Mucosa of descending colon (tissue), 3 donors: ENCODE results near the gene ITIH1. TPM values are rescaled to one million over a fixed set of nuclear protein-coding genes. Genes with fewer than 3 reads are reported as not detected.

ENCODE experiments used
- ATAC-seq: fragments of 200-7000 bp; cut with Tn5 transposase; one replicate; pipeline ENCODE4 v1.9.1; 2020; ENCODE audit warnings: mild to moderate bottlenecking, moderate library complexity
- DNase-seq, 3 donors: peaks; one replicate each; pipeline ENCODE4 v3.0.0-alpha.2; 2020
- H3K36me3 ChIP-seq: fragments of 200-600 bp; one replicate; pipeline ENCODE4 v1.8.0; 2021; ENCODE audit warnings: low read depth, mild to moderate bottlenecking
- H3K4me1 ChIP-seq: fragments of 200-600 bp; one replicate; pipeline ENCODE4 v1.8.0; 2021; ENCODE audit warnings: low read depth, mild to moderate bottlenecking
- H3K4me3 ChIP-seq: fragments of 200-600 bp; one replicate; pipeline ENCODE4 v1.8.0; 2021; ENCODE audit warnings: mild to moderate bottlenecking
- H3K9me3 ChIP-seq: fragments of 200-600 bp; one replicate; pipeline ENCODE4 v1.8.0; 2021; ENCODE audit warnings: mild to moderate bottlenecking
- intact Hi-C, 2 donors: fragments of 100-400 bp; cut with DNase I in 1 of 2; cut with micrococcal nuclease in 1 of 2; formaldehyde crosslinking; loops; one replicate each; pipeline versions ENCODE4 v1.11.0 to v1.11.1; 2022; cut with DNase I, micrococcal nuclease
- total RNA-seq, 3 donors: library from RNA; stranded (reverse); fragmentation: NEBNext Ultra II Directional in 2 of 3; extraction: Animal tissue kit (Norgen Biotek cat#: 25700) in 2 of 3; gene quantifications; one replicate each; pipeline versions ENCODE4 v1.2.1 to v1.2.4, GENCODE V29; 2021 to 2023
- TF ChIP-seq, protein P1 (sequence below): fragments of 200-600 bp; IDR thresholded peaks from one replicate; pipeline ENCODE4 v1.8.0; 2022; ENCODE audit warnings: antibody characterized with exemption, mild to moderate bottlenecking
- donor health status: DM: no; HTN: no; CAD: no; lungs with moderate emphysema.
- donor health status: DM: no; HTN: no; CAD: no.
- donor health status: DM: no; HTN: yes; CAD: no.

The ITIH1 gene
- total RNA-seq, 3 donors from 2014 or later: not detected

DNA sequence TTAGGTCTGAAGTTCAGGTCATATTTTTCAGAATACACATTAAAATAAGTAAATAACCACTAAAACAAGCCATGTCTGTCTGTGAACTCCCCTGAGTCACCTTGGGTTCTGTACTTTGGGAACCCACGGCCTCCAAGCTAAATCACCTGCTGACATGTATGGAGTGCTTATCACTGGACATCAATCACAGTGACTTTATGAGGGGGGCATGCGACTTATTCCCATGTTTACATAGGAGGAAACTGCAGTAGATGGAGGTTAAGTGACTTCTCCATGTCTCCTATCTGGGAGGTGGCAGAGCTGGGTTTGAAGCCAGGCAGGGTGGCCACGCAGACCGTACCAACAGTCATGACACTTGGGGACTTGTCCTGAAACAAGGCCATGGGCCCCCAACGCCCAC lies 45.0 kb downstream of the ITIH1 start:
- no peak for ATAC-seq
- no peaks in the 10 kb centered on the region for H3K36me3 ChIP-seq
- H3K9me3 ChIP-seq: no peaks in the 10 kb centered on the region
- H3K4me3 ChIP-seq: no peak overlapping the region
- no peak for DNase-seq
- H3K4me1 ChIP-seq: no peaks in the 10 kb centered on the region
- intact Hi-C loops: no loop called here
- TF ChIP-seq, protein P1, sequence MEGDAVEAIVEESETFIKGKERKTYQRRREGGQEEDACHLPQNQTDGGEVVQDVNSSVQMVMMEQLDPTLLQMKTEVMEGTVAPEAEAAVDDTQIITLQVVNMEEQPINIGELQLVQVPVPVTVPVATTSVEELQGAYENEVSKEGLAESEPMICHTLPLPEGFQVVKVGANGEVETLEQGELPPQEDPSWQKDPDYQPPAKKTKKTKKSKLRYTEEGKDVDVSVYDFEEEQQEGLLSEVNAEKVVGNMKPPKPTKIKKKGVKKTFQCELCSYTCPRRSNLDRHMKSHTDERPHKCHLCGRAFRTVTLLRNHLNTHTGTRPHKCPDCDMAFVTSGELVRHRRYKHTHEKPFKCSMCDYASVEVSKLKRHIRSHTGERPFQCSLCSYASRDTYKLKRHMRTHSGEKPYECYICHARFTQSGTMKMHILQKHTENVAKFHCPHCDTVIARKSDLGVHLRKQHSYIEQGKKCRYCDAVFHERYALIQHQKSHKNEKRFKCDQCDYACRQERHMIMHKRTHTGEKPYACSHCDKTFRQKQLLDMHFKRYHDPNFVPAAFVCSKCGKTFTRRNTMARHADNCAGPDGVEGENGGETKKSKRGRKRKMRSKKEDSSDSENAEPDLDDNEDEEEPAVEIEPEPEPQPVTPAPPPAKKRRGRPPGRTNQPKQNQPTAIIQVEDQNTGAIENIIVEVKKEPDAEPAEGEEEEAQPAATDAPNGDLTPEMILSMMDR: no peak

DNA sequence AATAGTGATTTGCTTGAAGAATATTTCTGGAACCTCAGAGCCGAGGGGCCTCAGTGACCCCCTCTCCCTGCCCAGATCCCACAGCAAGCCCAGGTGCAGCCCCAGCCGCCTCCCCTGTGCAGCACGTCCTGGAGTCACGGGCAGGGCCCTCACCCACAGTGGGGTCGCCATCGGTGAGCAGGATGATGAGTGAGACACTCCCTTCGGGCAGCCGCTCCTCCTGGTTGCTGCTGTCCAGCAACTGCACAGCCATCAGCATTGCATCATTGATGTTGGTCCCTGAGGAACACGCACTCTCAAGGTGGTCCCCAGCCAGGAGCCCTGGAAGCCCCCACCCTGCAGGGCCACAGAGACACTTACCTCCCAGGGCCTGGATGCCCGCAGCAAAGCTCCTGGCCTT lies 46.6 kb downstream of the ITIH1 start:
- Histone ChIP-seq H3K9me3 (no peaks in the 10 kb centered on the region), H3K4me3 (no peak overlapping the region), H3K36me3 (no peaks in the 10 kb centered on the region), H3K4me1 (no peaks in the 10 kb centered on the region)
- intact Hi-C loops: no loop called here
- no peak for DNase-seq
- TF ChIP-seq, protein P1: no peak
- no peak for ATAC-seq

DNA sequence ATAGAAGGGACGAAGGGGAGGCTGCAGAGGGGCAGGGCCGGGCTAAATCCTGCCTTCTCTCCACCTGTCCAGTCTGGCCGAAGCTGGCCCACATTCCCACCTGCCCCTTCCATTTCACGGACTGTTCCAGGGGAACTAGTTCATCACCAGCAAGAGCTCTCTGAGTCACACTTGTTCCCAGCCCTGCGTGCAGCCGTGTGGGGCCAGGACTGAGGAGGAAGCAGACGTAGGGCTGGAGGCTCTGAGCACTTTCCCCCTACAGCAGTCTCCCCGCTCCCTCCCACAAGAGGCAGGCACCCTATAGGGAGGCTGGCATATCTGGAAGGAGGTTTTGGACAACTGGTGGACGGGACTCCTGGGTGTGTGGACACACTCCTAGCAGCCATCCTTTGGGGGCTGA lies 50.0 kb downstream of the ITIH1 start:
- no peak for DNase-seq
- ATAC-seq: no peak
- peaks cover 4% of the 10 kb centered on the region for H3K4me1 ChIP-seq
- TF ChIP-seq, protein P1: no peak
- no peak overlapping the region for H3K4me3 ChIP-seq
- H3K9me3 ChIP-seq: no peaks in the 10 kb centered on the region
- intact Hi-C loops: no loop called here
- H3K36me3 ChIP-seq: no peaks in the 10 kb centered on the region

DNA sequence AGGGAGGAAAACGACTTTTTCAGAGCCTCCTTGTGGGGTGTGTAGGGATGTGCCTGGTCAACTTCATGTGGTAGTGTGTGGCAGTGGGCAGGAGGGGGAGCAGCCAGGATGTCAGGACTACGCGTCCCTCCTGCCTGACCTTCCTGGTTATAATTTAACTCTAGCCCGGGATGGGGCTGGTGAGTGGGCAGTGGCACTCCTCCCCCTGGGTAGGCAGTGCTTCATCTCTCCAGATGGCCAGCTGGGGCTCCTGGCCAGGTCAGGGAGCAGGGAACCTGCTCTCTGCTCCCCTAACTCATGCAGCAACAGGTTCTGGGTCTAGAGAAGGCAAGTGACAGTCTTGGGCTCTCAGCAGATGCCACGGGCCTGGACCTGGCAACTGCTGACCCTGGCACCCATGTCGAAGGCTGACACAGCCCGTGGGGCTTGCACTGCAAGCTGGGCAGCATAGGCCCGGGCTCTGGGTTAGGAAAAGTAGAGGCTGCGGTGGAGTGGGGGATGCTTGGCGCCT lies 50.5 kb downstream of the ITIH1 start:
- intact Hi-C loops: no loop called here
- H3K4me1 ChIP-seq: peaks cover 4% of the 10 kb centered on the region
- no peak overlapping the region for H3K4me3 ChIP-seq
- ATAC-seq (peak; percentile 22), DNase-seq (no peak)
- no peaks in the 10 kb centered on the region for H3K36me3 ChIP-seq
- TF ChIP-seq, protein P1: no peak
- H3K9me3 ChIP-seq: no peaks in the 10 kb centered on the region

- H3K36me3 ChIP-seq: no peaks in the 10 kb centered on the region
- H3K4me1 ChIP-seq: peaks cover 4% of the 10 kb centered on the region
- intact Hi-C loops: no loop called here
- H3K4me3 ChIP-seq: no peak overlapping the region
- H3K9me3 ChIP-seq: no peaks in the 10 kb centered on the region
- ATAC-seq (no peak), DNase-seq (no peak)
- TF ChIP-seq, protein P1: no peak
These were observed 52.1 kb downstream of the ITIH1 start for GRCh38 chr3:52829482-52829881.

DNA sequence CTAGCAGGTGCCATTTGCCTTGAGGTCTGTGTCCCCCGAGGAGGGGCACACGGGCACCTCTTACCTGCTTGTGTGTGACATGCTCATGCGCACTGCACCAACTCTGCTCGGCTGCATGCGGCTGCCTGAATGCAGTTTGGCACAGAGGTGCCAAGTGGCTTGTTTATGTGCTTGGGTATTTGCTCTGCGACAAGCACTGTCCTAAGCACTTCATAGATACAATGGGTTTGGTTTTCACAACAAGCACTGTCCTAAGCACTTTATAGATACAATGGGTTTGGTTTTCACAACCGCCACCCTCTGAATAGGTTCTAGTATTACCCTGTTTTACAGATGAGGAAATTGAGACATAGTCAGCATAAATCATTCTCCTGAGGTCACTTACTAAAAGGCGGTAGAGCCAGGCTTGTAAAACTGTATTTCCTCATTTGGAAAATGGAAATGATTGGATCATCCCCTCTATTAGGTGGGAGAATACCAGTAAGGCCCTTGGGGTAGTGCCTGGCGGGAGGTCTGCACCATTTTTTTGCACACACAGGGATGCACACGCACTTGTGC lies 52.6 kb downstream of the ITIH1 start:
- H3K36me3 ChIP-seq: no peaks in the 10 kb centered on the region
- H3K4me1 ChIP-seq: peaks cover 4% of the 10 kb centered on the region
- H3K4me3 ChIP-seq: no peak overlapping the region
- TF ChIP-seq, protein P1: no peak
- intact Hi-C loops: no loop called here
- no peaks in the 10 kb centered on the region for H3K9me3 ChIP-seq
- DNase-seq (no peak), ATAC-seq (peak; percentile 20)
